Measurements from ENCODE around the gene TAT. TPM values are rescaled to one million over a fixed set of nuclear protein-coding genes. Genes with fewer than 3 reads are reported as not detected.
"Not testable (repeated sequence)": the region's sequence is repeated elsewhere in the genome, so short reads cannot be mapped to it uniquely, and the experiment has no call there.

Gene TAT
- total RNA-seq, 3 donors from 2014 or later = 0.51 to 1.9 (median 0.72) TPM

DNA sequence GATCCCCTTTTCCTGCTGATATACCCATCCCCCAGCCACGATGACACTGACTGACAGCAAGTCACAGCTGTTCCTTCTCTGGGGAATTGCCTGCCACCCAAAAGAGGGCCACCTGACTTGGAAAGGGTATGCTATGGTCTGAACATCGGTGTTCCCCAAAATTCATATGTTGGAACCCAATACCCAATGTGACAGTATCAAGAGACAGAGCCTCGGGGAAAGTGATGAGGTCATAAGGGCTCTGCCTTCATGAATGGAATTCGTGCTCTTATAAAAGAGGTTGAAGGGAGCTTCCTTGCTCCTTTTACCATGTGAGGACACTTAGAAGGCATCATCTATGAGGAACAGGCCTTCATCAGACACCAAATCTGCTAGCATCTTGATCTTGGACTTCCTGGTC lies 41.5 kb upstream of the TAT start:
- intact Hi-C loops (cut with DNase I, micrococcal nuclease) = no loop called here

DNA sequence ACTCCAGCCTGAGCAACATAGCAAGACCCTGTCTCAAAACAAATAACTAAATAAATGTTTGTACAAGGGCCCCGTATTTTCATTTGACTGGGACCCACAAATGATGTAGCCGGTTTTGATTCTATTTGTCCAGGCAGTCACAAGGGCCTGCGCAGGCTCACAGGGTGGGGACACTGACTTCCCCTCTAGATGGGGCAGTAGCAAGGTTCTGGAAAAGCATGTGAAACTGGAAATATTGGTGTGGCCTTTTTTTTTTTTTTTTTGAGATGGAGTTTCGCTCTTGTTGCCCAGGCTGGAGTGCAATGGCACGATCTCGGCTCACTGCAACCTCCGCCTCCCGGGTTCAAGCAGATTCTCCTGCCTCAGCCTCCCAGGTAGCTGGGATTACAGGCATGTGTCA lies 38.1 kb upstream of the TAT start:
- ATAC-seq; H3K4me1 ChIP-seq (ENCODE audit: low read depth); DNase-seq; H3K4me3 ChIP-seq; H3K36me3 ChIP-seq (ENCODE audit: low read depth); H3K9me3 ChIP-seq: not testable (repeated sequence)
- intact Hi-C loops (cut with DNase I, micrococcal nuclease) = loop anchor here in 1 of 2 donors (5.0 kb wide), 1 partner anchor 203 kb away; no protein-coding TSS in a partner anchor

More for the DNA sequence above, 41.5 kb upstream of the TAT start:
- H3K9me3 ChIP-seq = no peaks in the 10 kb centered on the region
- no peak overlapping the region for H3K4me3 ChIP-seq
- no peaks in the 10 kb centered on the region for H3K4me1 ChIP-seq (ENCODE audit: low read depth)
- ATAC-seq (no peak), DNase-seq (no peak)
- H3K36me3 ChIP-seq (ENCODE audit: low read depth) = no peaks in the 10 kb centered on the region
- TF ChIP-seq, protein P1, sequence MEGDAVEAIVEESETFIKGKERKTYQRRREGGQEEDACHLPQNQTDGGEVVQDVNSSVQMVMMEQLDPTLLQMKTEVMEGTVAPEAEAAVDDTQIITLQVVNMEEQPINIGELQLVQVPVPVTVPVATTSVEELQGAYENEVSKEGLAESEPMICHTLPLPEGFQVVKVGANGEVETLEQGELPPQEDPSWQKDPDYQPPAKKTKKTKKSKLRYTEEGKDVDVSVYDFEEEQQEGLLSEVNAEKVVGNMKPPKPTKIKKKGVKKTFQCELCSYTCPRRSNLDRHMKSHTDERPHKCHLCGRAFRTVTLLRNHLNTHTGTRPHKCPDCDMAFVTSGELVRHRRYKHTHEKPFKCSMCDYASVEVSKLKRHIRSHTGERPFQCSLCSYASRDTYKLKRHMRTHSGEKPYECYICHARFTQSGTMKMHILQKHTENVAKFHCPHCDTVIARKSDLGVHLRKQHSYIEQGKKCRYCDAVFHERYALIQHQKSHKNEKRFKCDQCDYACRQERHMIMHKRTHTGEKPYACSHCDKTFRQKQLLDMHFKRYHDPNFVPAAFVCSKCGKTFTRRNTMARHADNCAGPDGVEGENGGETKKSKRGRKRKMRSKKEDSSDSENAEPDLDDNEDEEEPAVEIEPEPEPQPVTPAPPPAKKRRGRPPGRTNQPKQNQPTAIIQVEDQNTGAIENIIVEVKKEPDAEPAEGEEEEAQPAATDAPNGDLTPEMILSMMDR (IDR thresholded peaks at IDR 0.05) = no peak

DNA sequence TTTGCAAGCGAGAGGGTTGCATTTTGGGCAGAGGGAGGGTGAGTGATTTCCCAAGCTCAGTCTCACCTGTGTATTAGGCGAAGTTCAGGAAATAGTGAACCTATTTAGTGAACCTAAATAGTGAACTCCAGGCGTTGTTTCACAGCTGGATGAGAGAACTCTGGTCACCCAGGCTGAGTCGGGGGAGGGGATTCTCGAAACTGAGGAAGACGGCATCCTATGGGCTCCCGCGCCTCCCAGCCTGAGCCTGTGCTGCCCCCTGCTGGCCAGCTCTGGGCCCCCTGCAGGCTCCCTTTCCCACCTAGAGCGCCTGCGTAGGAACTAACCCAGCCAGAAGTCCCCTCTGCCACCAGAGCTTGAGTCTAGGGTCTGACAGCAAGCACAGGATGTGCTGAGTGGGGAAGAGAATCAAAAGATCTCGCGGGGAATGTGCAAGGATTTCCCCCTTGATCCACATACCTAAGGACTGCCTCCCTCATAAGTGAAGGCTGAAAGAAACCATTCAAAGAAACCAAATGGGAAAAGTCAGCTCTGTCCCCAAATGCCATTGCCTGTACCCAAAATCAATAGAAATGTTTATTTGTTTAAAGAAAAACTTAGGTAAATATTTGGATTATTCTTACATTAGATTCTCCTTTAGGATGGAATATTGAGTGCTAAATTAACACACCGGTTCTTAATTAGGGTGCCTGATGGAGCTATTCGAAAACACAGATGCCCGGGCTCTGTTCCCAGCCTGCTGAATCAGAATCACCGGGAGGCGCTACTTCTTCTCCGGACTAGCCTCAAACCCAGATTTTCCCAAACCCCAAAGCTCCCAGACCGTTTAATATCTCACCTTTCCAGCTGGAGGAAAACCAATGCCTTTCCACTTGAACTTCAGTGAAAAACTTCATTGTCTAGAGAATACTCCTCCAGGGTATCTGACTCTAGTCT lies 34.3 kb upstream of the TAT start:
- DNase-seq (peak; percentile 71 to 86 (median 85)), ATAC-seq (peak; percentile 98)
- Histone ChIP-seq H3K9me3 (no peaks in the 10 kb centered on the region), H3K4me1 (ENCODE audit: low read depth) (no peaks in the 10 kb centered on the region), H3K4me3 (no peak overlapping the region), H3K36me3 (ENCODE audit: low read depth) (no peaks in the 10 kb centered on the region)
- intact Hi-C loops (cut with DNase I, micrococcal nuclease) = loop anchor here in 1 of 2 donors (5.0 kb wide), 1 partner anchor 199 kb away; no protein-coding TSS in a partner anchor
- TF ChIP-seq, protein P1 (IDR thresholded peaks at IDR 0.05) = peak; percentile 92

DNA sequence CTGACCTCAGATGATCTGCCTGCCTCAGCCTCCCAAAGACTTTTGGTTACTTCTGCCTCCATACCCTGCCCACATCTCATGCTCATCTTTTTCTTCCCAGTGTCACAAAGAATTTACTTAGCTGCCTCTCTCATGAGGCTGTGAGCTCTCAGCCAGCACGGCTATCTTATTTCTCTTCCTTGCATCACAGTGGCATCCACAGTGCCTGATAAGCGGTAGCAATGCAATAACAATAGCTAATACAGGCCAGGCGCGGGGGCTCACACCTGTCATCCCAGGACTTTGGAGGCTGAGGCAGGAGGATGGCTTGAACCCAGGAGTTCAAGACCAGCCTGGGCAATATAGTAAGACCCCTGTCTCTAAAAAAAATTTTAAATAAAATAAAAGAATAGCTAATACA lies 33.6 kb upstream of the TAT start:
- intact Hi-C loops (cut with DNase I, micrococcal nuclease) = loop anchor here in 1 of 2 donors (5.0 kb wide), 1 partner anchor 198 kb away; no protein-coding TSS in a partner anchor
- no peak for ATAC-seq
- TF ChIP-seq, protein P1 (IDR thresholded peaks at IDR 0.05) = no peak
- H3K4me1 ChIP-seq (ENCODE audit: low read depth) = no peaks in the 10 kb centered on the region
- no peaks in the 10 kb centered on the region for H3K36me3 ChIP-seq (ENCODE audit: low read depth)
- H3K4me3 ChIP-seq = no peak overlapping the region
- H3K9me3 ChIP-seq = no peaks in the 10 kb centered on the region
- no peak for DNase-seq

DNA sequence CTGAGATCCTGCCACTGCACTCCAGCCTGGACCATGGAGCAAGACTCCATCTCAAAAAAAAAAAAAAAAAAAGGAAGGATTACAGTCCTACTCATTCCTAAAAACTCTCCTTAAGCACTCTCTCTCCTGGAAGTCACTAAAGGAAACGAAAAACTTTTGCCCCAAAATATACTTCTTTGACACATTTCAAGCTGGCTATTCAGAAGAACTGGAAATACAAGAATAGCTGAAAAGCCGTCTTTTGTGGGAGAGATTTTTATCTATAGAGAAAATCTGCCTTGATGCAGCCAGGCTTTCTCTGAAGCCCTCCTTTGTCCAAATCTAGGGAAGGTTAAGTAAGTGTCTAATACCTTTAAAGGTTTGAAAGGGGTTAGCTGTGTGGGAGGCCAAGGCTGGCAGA lies 32.2 kb upstream of the TAT start:
- DNase-seq = no peak
- TF ChIP-seq, protein P1 (IDR thresholded peaks at IDR 0.05) = no peak
- intact Hi-C loops (cut with DNase I, micrococcal nuclease) = no loop called here
- no peaks in the 10 kb centered on the region for H3K9me3 ChIP-seq
- no peaks in the 10 kb centered on the region for H3K4me1 ChIP-seq (ENCODE audit: low read depth)
- no peak for ATAC-seq
- no peaks in the 10 kb centered on the region for H3K36me3 ChIP-seq (ENCODE audit: low read depth)
- no peak overlapping the region for H3K4me3 ChIP-seq

DNA sequence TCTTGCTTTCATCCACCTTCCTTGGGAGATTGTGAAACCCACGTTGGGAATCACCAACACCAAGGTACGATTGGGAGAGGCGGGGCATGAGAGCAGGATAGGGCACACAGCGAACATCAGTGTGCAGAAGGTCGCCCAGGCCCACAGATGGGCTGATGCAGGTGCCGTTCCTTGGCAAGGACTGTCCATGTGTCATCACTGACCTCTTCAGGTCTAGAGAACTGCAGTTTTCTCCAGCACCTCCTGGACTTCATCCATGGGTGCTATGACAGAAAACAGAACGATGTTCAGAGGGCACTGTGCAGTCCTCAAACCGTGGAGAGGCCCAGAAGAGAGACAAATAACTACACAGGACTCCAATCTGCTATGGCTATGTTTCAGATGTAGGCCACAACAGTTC lies 23.9 kb upstream of the TAT start:
- H3K4me3 ChIP-seq = no peak overlapping the region
- DNase-seq (no peak), ATAC-seq (no peak)
- no peaks in the 10 kb centered on the region for H3K36me3 ChIP-seq (ENCODE audit: low read depth)
- H3K9me3 ChIP-seq = no peaks in the 10 kb centered on the region
- intact Hi-C loops (cut with DNase I, micrococcal nuclease) = no loop called here
- no peaks in the 10 kb centered on the region for H3K4me1 ChIP-seq (ENCODE audit: low read depth)
- TF ChIP-seq, protein P1 (IDR thresholded peaks at IDR 0.05) = no peak

DNA sequence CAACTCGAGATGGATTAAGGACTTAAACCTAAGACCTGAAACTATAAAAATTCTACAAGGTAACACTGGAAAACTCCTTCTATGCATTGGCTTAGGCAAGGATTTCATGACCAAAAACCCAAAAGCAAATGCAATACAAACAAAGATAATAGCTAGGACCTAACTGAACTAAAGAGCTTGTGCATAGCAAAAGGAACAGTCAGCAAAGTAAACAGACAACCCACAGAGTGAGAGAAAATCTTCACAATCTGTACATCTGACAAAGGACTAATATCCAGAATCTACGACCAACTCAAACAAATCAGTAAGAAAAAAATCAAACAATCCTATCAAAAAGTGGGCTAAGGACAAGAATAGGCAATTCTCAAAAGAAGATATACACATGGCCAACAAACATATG lies 21.5 kb upstream of the TAT start:
- ATAC-seq; H3K9me3 ChIP-seq; intact Hi-C loops (cut with DNase I, micrococcal nuclease); H3K4me1 ChIP-seq (ENCODE audit: low read depth); H3K4me3 ChIP-seq; H3K36me3 ChIP-seq (ENCODE audit: low read depth); DNase-seq: not testable (repeated sequence)

DNA sequence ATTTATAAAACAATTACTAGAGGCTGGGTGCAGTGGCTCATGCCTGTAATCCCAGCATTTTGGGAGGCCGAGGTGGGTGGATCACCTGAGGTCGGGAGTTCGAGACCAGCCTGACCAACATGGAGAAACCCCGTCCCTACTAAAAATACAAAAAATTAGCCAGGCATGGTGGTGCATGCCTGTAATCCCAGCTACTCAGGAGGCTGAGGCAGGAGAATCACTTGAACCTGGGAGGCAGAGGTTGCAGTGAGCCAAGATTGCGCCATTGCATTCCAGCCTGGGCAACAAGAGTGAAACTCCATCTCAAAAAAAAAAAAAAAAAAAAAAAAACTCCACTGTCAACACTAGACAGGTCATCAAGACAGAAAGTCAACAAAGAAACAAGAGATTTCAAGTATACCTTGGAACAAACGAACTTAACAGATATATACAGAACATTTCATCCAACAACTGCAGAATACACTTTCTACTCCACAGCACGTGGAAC lies 18.5 kb upstream of the TAT start:
- H3K4me3 ChIP-seq; DNase-seq; H3K36me3 ChIP-seq (ENCODE audit: low read depth); ATAC-seq; intact Hi-C loops (cut with DNase I, micrococcal nuclease); H3K4me1 ChIP-seq (ENCODE audit: low read depth); H3K9me3 ChIP-seq: not testable (repeated sequence)

All from mucosa of descending colon (tissue), 3 donors.